Gastroesophageal sphincter (tissue), 4 donors: ENCODE data around the gene NUF2. TPM values are rescaled to one million over a fixed set of nuclear protein-coding genes. Genes with fewer than 3 reads are reported as not detected.
"Not testable (repeated sequence)": the region's sequence is repeated elsewhere in the genome, so short reads cannot be mapped to it uniquely, and the experiment has no call there.

Experiments used
- ATAC-seq: fragments of 150-250 bp; one replicate; pipeline ENCODE4 v1.9.1; 2016; ENCODE audit warnings: mild to moderate bottlenecking, moderate library complexity
- H3K27ac ChIP-seq, 4 donors: fragments of 200-600 bp; sonication (generic) in 3 of 4; 1 replicate in 3 of 4; 2 replicates in 1 of 4; pipeline ENCODE4 v1.5.1; 2016 to 2019
- H3K27me3 ChIP-seq: fragments of 200-600 bp; sonication (generic); one replicate; pipeline ENCODE4 v1.5.1; 2019
- H3K36me3 ChIP-seq, 2 donors: fragments of 200-600 bp; sonication (generic); one replicate each; pipeline ENCODE4 v1.5.1; 2019; ENCODE audit warnings: control low read depth in 1 of 2
- H3K4me1 ChIP-seq, 3 donors: fragments of 200-600 bp; sonication (generic); 1 replicate in 2 of 3; 2 replicates in 1 of 3; pipeline ENCODE4 v1.5.1; 2016 to 2019; ENCODE audit warnings: control low read depth in 2 of 3
- H3K4me3 ChIP-seq, 2 donors: fragments of 200-600 bp; sonication (generic); one replicate each; pipeline ENCODE4 v1.5.1; 2019; ENCODE audit warnings: mild to moderate bottlenecking in 1 of 2, moderate library complexity in 1 of 2
- H3K9me3 ChIP-seq, 3 donors: fragments of 200-600 bp; sonication (generic); one replicate each; pipeline ENCODE4 v1.5.1; 2017 to 2019; ENCODE audit warnings: control low read depth in 2 of 3
- EP300 ChIP-seq: sonication (generic); formaldehyde crosslinking; IDR thresholded peaks from one replicate; pipeline ENCODE4 v1.6.1; 2017; ENCODE audit warnings: antibody characterized with exemption, mild to moderate bottlenecking
- POLR2A ChIP-seq, 2 donors: fragments of 450-650 bp; IDR thresholded peaks; one replicate each; pipeline ENCODE4 v1.6.1; 2017; ENCODE audit warnings: antibody characterized with exemption in 2 of 2, mild to moderate bottlenecking in 2 of 2, moderate library complexity in 1 of 2
- POLR2AphosphoS5 ChIP-seq: sonication (generic); formaldehyde crosslinking; IDR thresholded peaks from one replicate; pipeline ENCODE4 v1.6.1; 2017; ENCODE audit warnings: antibody characterized with exemption
- WGBS, 2 donors: methylation state at CpG; one replicate each; pipeline ENCODE4 v1.1.5; 2018; ENCODE audit warnings: low coverage in 1 of 2; 5-methylcytosine and 5-hydroxymethylcytosine counted together
- total RNA-seq, 4 donors: library from RNA; depleted of rRNA; stranded (reverse); fragments of >200 nt; gene quantifications; one replicate each; pipeline ENCODE4 v1.1.0, GENCODE V29; 2016
- TF ChIP-seq, protein P1 (sequence below), 4 experiments: fragments of 200-600 bp in 2 of 4; fragments of 450-650 bp in 2 of 4; sonication (generic) in 1 of 4; IDR thresholded peaks; one replicate each; pipeline ENCODE4 v1.5.1; 2017 to 2019; ENCODE audit warnings: antibody characterized with exemption in 4 of 4, mild to moderate bottlenecking in 2 of 4, moderate library complexity in 2 of 4

NUF2 gene
- total RNA-seq, result 1 to 10 TPM in 1 of 4 donors, under 1 TPM in 1, not detected in 2; 0.94 to 1.7 TPM

DNA sequence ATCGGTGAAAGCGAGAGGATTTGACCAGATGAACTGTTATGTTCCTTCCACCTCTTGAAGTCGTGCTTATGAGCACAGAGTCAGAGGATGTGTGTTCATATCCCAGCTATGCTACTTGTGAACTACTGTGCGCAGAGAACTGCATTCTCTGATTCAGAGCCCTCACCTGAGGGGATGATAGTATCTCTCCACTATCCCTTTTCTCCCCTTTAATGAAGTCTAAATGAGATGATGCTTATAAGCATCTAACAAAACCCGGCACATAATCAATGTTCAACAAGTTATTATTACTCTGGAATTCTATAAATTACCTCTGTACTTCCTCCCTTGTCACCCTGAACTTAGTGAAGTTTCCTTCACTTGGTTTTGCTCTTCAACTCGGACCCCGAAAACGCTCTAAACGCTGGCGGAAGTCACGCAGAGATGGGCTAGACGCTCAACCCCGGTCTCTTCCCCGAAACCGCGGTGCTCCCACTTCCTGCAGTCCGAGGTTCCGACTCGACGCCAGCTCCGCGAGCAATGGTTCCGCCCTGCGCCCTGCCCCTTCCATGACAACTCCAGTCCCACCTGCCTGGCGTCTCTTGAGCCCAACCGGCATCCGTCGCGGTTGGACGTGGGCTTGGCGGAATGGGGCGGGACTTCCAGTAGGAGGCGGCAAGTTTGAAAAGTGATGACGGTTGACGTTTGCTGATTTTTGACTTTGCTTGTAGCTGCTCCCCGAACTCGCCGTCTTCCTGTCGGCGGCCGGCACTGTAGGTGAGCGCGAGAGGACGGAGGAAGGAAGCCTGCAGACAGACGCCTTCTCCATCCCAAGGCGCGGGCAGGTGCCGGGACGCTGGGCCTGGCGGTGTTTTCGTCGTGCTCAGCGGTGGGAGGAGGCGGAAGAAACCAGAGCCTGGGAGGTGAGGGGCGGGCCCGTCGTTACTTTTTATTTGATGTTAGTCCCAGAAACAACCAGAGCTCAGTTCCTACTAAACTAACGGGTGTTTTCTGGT, at the start of gene NUF2:
TSS of gene NUF2 (plus strand) at position 644 of the 995 bp plus-strand sequence. CDS start 4,098 bp downstream, outside the sequence.
- peaks cover 0 to 27% of the 10 kb centered on the region in 2 donors for H3K36me3 ChIP-seq
- H3K9me3 ChIP-seq, result no peaks in the 10 kb centered on the region
- no peaks in the 10 kb centered on the region for H3K27me3 ChIP-seq
- H3K4me3 ChIP-seq, result peak within 1 kb of the TSS; percentile 62 to 97
- TF ChIP-seq POLR2A (IDR thresholded peaks at IDR 0.05) (peak in 1 of 2 donors; percentile 33), POLR2AphosphoS5 (peak; percentile 97), EP300 (no peak)
- TF ChIP-seq, protein P1, sequence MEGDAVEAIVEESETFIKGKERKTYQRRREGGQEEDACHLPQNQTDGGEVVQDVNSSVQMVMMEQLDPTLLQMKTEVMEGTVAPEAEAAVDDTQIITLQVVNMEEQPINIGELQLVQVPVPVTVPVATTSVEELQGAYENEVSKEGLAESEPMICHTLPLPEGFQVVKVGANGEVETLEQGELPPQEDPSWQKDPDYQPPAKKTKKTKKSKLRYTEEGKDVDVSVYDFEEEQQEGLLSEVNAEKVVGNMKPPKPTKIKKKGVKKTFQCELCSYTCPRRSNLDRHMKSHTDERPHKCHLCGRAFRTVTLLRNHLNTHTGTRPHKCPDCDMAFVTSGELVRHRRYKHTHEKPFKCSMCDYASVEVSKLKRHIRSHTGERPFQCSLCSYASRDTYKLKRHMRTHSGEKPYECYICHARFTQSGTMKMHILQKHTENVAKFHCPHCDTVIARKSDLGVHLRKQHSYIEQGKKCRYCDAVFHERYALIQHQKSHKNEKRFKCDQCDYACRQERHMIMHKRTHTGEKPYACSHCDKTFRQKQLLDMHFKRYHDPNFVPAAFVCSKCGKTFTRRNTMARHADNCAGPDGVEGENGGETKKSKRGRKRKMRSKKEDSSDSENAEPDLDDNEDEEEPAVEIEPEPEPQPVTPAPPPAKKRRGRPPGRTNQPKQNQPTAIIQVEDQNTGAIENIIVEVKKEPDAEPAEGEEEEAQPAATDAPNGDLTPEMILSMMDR (IDR thresholded peaks at IDR 0.05), result peak in 1 of 4 experiments; percentile 20
- peak within 1 kb of the TSS; percentile 79 to 88 (median 84) for H3K27ac ChIP-seq
- peak; percentile 100 for ATAC-seq
- H3K4me1 ChIP-seq, result peaks cover 9 to 21% (median 10%) of the 10 kb centered on the region in 3 donors
- WGBS, 2 donors, result 0 to 1% methylated on average over 15 to 25 of the region's 58 CpGs

DNA sequence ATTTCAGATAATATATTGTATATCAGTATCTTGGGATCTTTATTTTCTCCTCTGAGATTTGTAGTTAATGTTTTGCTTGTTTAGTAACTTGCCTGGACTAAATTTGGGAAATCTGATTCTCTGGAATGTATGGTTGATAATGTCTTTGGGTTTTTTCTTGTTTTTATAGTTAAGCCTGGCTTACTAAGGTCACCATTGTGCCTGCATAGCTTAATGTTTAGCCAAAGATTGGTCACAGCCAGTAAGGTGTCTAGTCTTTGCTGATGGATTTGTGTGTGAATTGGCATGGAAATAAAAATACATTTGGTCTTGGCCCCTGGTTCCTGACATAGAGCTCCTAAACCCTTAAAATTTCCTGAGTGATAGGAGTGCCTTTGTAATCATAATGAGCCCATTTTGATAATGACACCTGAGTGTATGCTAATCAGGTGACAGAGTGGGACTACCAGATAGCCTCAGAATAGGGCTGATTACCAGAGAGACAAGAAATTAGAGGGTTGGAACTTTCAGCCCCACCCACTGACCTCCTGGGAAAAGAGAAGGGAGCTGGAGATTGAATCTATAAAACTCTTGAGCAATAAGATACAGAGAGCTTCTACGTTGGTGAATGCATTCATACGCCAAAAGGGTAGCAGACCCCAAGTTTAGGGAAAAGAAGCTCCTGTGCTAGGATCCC, 47.9 kb upstream of the NUF2 start:
- Histone ChIP-seq H3K36me3 (no peaks in the 10 kb centered on the region), H3K9me3 (peaks cover 0 to 11% (median 0%) of the 10 kb centered on the region in 3 donors), H3K27ac (no peak overlapping the region), H3K27me3 (no peaks in the 10 kb centered on the region), H3K4me1 (no peaks in the 10 kb centered on the region), H3K4me3 (no peak overlapping the region)
- no peak for ATAC-seq
- TF ChIP-seq POLR2A (IDR thresholded peaks at IDR 0.05) (no peak), POLR2AphosphoS5 (no peak)
- TF ChIP-seq, protein P1 (IDR thresholded peaks at IDR 0.05), result no peak
- WGBS, 2 donors, result 96% methylated on average over 2 of the region's 2 CpGs; no CpG with 5 or more reads in 1 of the 2 donors

DNA sequence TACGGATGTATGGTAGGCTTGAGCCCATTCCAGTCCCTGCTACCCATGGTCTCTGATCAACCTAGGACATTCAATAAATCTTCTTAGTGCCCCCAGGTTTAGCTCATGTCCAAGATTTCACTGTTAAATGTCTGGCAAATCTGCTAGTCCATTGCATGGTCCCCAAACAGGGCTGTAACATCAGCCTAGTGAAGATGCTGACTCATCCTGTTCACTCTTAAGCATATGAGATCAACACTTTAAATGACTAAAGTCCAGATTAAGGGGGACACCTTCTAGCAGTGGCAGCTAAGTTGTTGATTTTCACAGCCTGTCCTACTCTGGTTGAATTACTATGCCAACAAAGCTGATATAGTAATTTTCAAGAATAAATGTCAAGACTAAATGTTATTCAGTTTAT, 46.5 kb upstream of the NUF2 start:
- TF ChIP-seq POLR2A (IDR thresholded peaks at IDR 0.05) (no peak), POLR2AphosphoS5 (no peak), EP300 (no peak)
- TF ChIP-seq, protein P1 (IDR thresholded peaks at IDR 0.05), result no peak
- Histone ChIP-seq H3K27me3 (no peaks in the 10 kb centered on the region), H3K4me3 (no peak overlapping the region), H3K36me3 (no peaks in the 10 kb centered on the region), H3K27ac (no peak overlapping the region), H3K9me3 (peaks cover 0 to 13% (median 0%) of the 10 kb centered on the region in 3 donors), H3K4me1 (no peaks in the 10 kb centered on the region)
- WGBS, 2 donors, result 92 to 100% methylated on average over 1 of the region's 1 CpG
- ATAC-seq, result no peak

DNA sequence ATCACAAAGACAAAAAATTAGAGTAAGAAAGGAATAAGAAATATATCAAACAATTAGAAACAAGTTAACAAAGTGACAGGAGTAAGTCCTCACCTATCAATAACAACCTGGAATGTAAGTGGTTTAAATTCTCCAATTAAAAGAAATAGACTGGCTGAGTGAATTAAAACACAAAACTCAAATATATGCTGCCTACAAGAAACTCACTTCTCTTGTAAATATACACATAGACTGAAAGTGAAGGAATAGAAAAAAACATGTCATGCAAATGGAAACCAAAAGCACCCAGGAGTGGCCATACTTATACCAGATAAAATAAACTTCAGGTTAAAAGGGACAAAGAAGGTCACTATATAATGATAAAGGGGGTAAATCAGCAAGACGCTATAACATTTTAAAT, 43.2 kb upstream of the NUF2 start:
- H3K36me3 ChIP-seq, result peaks cover 0 to 5% of the 10 kb centered on the region in 2 donors

DNA sequence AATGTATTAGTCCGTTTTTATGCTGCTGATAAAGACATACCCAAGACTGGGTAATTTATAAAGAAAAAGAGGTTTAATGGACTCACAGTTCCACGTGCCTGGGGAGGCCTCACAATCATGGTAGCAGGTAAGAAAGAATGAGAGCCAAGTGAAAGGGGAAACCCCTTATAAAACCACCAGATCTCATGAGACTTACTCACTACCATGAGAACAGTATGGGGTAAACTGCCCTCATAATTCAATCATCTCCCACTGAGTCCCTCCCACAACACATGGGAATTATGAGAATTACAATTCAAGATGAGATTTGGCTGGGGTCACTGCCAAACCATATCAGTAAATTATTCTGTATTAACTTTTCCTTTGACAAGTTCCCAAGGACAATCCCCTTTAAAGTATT, 36.9 kb upstream of the NUF2 start:
- WGBS, 2 donors, result 95% methylated on average over 2 of the region's 2 CpGs; no CpG with 5 or more reads in 1 of the 2 donors
- not testable (repeated sequence) for H3K4me3 ChIP-seq, H3K36me3 ChIP-seq, H3K4me1 ChIP-seq, H3K27me3 ChIP-seq, H3K9me3 ChIP-seq, ATAC-seq, H3K27ac ChIP-seq

More for the DNA sequence above, 43.2 kb upstream of the NUF2 start:
- Histone ChIP-seq H3K27me3 (no peaks in the 10 kb centered on the region), H3K9me3 (peaks cover 0 to 20% (median 0%) of the 10 kb centered on the region in 3 donors), H3K4me3 (no peak overlapping the region), H3K27ac (no peak overlapping the region), H3K4me1 (no peaks in the 10 kb centered on the region)
- TF ChIP-seq, protein P1 (IDR thresholded peaks at IDR 0.05), result no peak
- TF ChIP-seq POLR2A (IDR thresholded peaks at IDR 0.05), result no peak
- TF ChIP-seq EP300, result no peak
- TF ChIP-seq POLR2AphosphoS5, result no peak
- ATAC-seq, result no peak
- 77 to 88% methylated on average over 1 of the region's 1 CpG for WGBS, 2 donors
